ENCODE results near the gene KANK2. TPM values are rescaled to one million over a fixed set of nuclear protein-coding genes. Genes with fewer than 3 reads are reported as not detected.
A peak's percentile ranks its signal among the peaks of the same experiment; 100 is the strongest.

KANK2 gene
- total and polyA plus RNA-seq, 2 of the 13 experiments (the other 11 are each of a cell fraction or from before 2014, with no cell fraction given), result 5.7 to 12.9 TPM

DNA sequence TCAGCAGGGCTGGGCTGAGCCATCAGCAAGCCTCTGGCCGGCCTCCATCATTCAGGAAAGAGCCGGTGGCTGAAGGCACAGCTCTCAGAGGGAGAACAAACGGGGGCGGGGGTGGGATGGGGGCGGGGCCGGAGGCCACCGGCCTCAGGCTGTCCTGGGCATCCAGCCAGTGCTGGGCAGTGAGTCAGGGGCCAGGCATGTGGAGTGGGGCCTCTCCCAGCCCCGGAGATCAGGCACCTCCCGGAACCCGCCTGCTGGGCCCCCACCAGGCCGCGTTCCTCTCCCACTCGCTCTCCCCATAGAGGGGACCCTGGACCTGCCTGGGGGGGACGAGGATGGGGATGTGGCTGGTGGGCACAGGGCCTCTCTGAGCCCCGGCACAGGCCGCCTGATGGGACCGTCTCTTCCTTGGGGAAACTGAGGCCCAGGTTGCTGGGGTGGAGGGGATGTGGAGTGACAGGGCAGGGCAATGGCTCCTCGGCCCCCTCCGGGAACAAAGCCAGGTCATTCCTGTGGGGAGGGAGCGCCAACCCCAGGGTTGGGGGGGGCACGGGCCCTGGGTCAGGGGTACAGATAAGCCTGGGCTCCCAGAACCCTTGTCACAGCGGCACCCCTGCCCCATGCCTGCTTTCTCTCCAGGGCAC lies 54.7 kb downstream of the KANK2 start (continued):
- TF ChIP-seq, protein P1, sequence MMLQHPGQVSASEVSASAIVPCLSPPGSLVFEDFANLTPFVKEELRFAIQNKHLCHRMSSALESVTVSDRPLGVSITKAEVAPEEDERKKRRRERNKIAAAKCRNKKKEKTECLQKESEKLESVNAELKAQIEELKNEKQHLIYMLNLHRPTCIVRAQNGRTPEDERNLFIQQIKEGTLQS (CRISPR knock-in tag; IDR thresholded peaks at IDR 0.05), result peak; percentile 96
- TF ChIP-seq, protein P2, sequence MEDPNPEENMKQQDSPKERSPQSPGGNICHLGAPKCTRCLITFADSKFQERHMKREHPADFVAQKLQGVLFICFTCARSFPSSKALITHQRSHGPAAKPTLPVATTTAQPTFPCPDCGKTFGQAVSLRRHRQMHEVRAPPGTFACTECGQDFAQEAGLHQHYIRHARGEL (CRISPR knock-in tag; IDR thresholded peaks at IDR 0.05), result peak; percentile 73; the same call in 1 of the 2 replicates
- no peak; the same call in none of the 2 replicates for TF ChIP-seq KDM5B (CRISPR knock-in tag; IDR thresholded peaks at IDR 0.05; ENCODE audit: borderline replicate concordance)
- TF ChIP-seq ERF (CRISPR knock-in tag; IDR thresholded peaks at IDR 0.05), result 0 out of 2 replicates have a peak, but pooled peaks have one; percentile 18
- TF ChIP-seq, protein P3, sequence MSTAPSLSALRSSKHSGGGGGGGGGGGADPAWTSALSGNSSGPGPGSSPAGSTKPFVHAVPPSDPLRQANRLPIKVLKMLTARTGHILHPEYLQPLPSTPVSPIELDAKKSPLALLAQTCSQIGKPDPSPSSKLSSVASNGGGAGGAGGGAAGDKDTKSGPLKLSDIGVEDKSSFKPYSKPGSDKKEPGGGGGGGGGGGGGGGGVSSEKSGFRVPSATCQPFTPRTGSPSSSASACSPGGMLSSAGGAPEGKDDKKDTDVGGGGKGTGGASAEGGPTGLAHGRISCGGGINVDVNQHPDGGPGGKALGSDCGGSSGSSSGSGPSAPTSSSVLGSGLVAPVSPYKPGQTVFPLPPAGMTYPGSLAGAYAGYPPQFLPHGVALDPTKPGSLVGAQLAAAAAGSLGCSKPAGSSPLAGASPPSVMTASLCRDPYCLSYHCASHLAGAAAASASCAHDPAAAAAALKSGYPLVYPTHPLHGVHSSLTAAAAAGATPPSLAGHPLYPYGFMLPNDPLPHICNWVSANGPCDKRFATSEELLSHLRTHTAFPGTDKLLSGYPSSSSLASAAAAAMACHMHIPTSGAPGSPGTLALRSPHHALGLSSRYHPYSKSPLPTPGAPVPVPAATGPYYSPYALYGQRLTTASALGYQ (CRISPR knock-in tag; IDR thresholded peaks at IDR 0.05), result peak; percentile 46; the same call in 1 of the 2 replicates
- TF ChIP-seq ZNF629 (CRISPR knock-in tag; conservative IDR thresholded peaks at IDR 0.05), result no peak
- TF ChIP-seq RCOR2 (CRISPR knock-in tag; IDR thresholded peaks at IDR 0.05), result no peak
- TF ChIP-seq, protein P4, sequence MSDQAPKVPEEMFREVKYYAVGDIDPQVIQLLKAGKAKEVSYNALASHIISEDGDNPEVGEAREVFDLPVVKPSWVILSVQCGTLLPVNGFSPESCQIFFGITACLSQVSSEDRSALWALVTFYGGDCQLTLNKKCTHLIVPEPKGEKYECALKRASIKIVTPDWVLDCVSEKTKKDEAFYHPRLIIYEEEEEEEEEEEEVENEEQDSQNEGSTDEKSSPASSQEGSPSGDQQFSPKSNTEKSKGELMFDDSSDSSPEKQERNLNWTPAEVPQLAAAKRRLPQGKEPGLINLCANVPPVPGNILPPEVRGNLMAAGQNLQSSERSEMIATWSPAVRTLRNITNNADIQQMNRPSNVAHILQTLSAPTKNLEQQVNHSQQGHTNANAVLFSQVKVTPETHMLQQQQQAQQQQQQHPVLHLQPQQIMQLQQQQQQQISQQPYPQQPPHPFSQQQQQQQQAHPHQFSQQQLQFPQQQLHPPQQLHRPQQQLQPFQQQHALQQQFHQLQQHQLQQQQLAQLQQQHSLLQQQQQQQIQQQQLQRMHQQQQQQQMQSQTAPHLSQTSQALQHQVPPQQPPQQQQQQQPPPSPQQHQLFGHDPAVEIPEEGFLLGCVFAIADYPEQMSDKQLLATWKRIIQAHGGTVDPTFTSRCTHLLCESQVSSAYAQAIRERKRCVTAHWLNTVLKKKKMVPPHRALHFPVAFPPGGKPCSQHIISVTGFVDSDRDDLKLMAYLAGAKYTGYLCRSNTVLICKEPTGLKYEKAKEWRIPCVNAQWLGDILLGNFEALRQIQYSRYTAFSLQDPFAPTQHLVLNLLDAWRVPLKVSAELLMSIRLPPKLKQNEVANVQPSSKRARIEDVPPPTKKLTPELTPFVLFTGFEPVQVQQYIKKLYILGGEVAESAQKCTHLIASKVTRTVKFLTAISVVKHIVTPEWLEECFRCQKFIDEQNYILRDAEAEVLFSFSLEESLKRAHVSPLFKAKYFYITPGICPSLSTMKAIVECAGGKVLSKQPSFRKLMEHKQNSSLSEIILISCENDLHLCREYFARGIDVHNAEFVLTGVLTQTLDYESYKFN (CRISPR knock-in tag; conservative IDR thresholded peaks at IDR 0.05), result peak; percentile 83
- TF ChIP-seq, protein P5, sequence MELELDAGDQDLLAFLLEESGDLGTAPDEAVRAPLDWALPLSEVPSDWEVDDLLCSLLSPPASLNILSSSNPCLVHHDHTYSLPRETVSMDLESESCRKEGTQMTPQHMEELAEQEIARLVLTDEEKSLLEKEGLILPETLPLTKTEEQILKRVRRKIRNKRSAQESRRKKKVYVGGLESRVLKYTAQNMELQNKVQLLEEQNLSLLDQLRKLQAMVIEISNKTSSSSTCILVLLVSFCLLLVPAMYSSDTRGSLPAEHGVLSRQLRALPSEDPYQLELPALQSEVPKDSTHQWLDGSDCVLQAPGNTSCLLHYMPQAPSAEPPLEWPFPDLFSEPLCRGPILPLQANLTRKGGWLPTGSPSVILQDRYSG (CRISPR knock-in tag; IDR thresholded peaks at IDR 0.05), result no peak
- no peak for TF ChIP-seq ZNF138 (CRISPR knock-in tag; IDR thresholded peaks at IDR 0.05; ENCODE audit: low read depth)
- TF ChIP-seq, protein P6, sequence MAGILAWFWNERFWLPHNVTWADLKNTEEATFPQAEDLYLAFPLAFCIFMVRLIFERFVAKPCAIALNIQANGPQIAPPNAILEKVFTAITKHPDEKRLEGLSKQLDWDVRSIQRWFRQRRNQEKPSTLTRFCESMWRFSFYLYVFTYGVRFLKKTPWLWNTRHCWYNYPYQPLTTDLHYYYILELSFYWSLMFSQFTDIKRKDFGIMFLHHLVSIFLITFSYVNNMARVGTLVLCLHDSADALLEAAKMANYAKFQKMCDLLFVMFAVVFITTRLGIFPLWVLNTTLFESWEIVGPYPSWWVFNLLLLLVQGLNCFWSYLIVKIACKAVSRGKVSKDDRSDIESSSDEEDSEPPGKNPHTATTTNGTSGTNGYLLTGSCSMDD (CRISPR knock-in tag; IDR thresholded peaks at IDR 0.05), result no peak
- TF ChIP-seq ZNF274 (CRISPR knock-in tag; IDR thresholded peaks at IDR 0.05), result 0 out of 2 replicates have a peak, but pooled peaks have one; percentile 77
- TF ChIP-seq, protein P7, sequence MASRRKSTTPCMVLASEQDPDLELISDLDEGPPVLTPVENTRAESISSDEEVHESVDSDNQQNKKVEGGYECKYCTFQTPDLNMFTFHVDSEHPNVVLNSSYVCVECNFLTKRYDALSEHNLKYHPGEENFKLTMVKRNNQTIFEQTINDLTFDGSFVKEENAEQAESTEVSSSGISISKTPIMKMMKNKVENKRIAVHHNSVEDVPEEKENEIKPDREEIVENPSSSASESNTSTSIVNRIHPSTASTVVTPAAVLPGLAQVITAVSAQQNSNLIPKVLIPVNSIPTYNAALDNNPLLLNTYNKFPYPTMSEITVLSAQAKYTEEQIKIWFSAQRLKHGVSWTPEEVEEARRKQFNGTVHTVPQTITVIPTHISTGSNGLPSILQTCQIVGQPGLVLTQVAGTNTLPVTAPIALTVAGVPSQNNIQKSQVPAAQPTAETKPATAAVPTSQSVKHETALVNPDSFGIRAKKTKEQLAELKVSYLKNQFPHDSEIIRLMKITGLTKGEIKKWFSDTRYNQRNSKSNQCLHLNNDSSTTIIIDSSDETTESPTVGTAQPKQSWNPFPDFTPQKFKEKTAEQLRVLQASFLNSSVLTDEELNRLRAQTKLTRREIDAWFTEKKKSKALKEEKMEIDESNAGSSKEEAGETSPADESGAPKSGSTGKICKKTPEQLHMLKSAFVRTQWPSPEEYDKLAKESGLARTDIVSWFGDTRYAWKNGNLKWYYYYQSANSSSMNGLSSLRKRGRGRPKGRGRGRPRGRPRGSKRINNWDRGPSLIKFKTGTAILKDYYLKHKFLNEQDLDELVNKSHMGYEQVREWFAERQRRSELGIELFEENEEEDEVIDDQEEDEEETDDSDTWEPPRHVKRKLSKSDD (CRISPR knock-in tag; IDR thresholded peaks at IDR 0.05; ENCODE audit: low read depth), result 0 out of 2 replicates have a peak, but pooled peaks have one; percentile 32
- TF ChIP-seq ZNF136 (CRISPR knock-in tag; IDR thresholded peaks at IDR 0.05; ENCODE audit: low read depth), result 0 out of 2 replicates have a peak, but pooled peaks have one; percentile 18
- TF ChIP-seq HOXA5 (CRISPR knock-in tag; IDR thresholded peaks at IDR 0.05), result no peak
- TF ChIP-seq ZNF607 (CRISPR knock-in tag; IDR thresholded peaks at IDR 0.05; ENCODE audit: borderline replicate concordance), result peak; percentile 89
- peak; percentile 50; the same call in 1 of the 2 replicates for TF ChIP-seq CBFB (CRISPR knock-in tag; IDR thresholded peaks at IDR 0.05)
- TF ChIP-seq ATF7-NPFF (CRISPR knock-in tag; IDR thresholded peaks at IDR 0.05; ENCODE audit: low read depth), result peak; percentile 54; the same call in 1 of the 2 replicates

Data from HepG2 (cell line).